Neural cell (in vitro differentiated cells): ENCODE data around the gene TPI1. TPM values are rescaled to one million over a fixed set of nuclear protein-coding genes. Genes with fewer than 3 reads are reported as not detected.
"Not testable (repeated sequence)": the region's sequence is repeated elsewhere in the genome, so short reads cannot be mapped to it uniquely, and the experiment has no call there.

Experiments
- H2AFZ ChIP-seq: fragments of 200-600, 300-800 bp; sonication (generic), shearing (Covaris generic); 2 replicates; pipeline ENCODE4 v1.6.0; 2014; ENCODE audit warnings: low read depth, mild to moderate bottlenecking, antibody characterized with exemption, low read length, moderate library complexity
- H3F3A ChIP-seq: fragments of 200-600 bp; shearing (Covaris generic); 2 replicates; pipeline ENCODE4 v1.6.1; 2016; ENCODE audit warnings: mild to moderate bottlenecking, moderate library complexity, mixed read lengths, antibody characterized with exemption, low read length; ENCODE audit not compliant: insufficient read depth, poor library complexity, severe bottlenecking
- H3K27ac ChIP-seq: fragments of 200-600, 300-800 bp; sonication (generic), shearing (Covaris generic); 2 replicates; pipeline ENCODE4 v1.5.1; 2014; ENCODE audit warnings: mild to moderate bottlenecking, low read length, moderate library complexity
- H3K27me3 ChIP-seq: fragments of 300-800, 200-600 bp; sonication (generic), shearing (Covaris generic); 2 replicates; pipeline ENCODE4 v1.6.0; 2014; ENCODE audit warnings: mild to moderate bottlenecking, low read depth, low read length, moderate library complexity; ENCODE audit not compliant: insufficient read depth
- H3K36me3 ChIP-seq: fragments of 300-800, 200-600 bp; sonication (generic), shearing (Covaris generic); 2 replicates; pipeline ENCODE4 v1.5.1; 2014; ENCODE audit warnings: mild to moderate bottlenecking, antibody characterized with exemption, low read length, moderate library complexity; ENCODE audit not compliant: insufficient read depth
- H3K4me2 ChIP-seq: fragments of 300-800, 200-600 bp; sonication (generic), shearing (Covaris generic); 2 replicates; pipeline ENCODE4 v1.6.0; 2014; ENCODE audit warnings: mild to moderate bottlenecking, low read length
- H3K4me3 ChIP-seq: fragments of 300-800, 200-600 bp; sonication (generic), shearing (Covaris generic); 2 replicates; pipeline ENCODE4 v1.5.1; 2014; ENCODE audit warnings: mild to moderate bottlenecking, low read length, moderate library complexity
- H3K79me2 ChIP-seq: fragments of 200-600 bp; shearing (Covaris generic); replicated peaks from 2 replicates; pipeline ENCODE4 v1.6.0; 2014; ENCODE audit warnings: mild to moderate bottlenecking, low read length, moderate library complexity; ENCODE audit not compliant: insufficient read depth
- H3K9ac ChIP-seq: fragments of 300-800, 200-600 bp; sonication (generic), shearing (Covaris generic); 2 replicates; pipeline ENCODE4 v1.6.1; 2016; ENCODE audit warnings: mild to moderate bottlenecking, low read length, mixed read lengths
- H3K9me2 ChIP-seq: fragments of 200-600 bp; shearing (Covaris generic); 2 replicates; pipeline ENCODE4 v1.6.1; 2016; ENCODE audit warnings: mild to moderate bottlenecking, low read length, mixed read lengths; ENCODE audit not compliant: insufficient read depth
- H3K9me3 ChIP-seq: fragments of 200-600, 300-800 bp; sonication (generic), shearing (Covaris generic); 2 replicates; pipeline ENCODE4 v1.6.1; 2016; ENCODE audit warnings: mild to moderate bottlenecking, mixed run types, low read length, moderate library complexity, mixed read lengths
- H4K20me1 ChIP-seq: fragments of 200-600 bp; shearing (Covaris generic); 2 replicates; pipeline ENCODE4 v1.6.1; 2016; ENCODE audit warnings: mild to moderate bottlenecking, mixed run types; ENCODE audit not compliant: insufficient read depth
- EP300 ChIP-seq: fragments of 450-650 bp; conservative IDR thresholded peaks from 2 replicates; pipeline ENCODE4 v1.6.1; 2014; ENCODE audit warnings: antibody characterized with exemption, mild to moderate bottlenecking, moderate library complexity; ENCODE audit not compliant: poor library complexity, severe bottlenecking
- EZH2 ChIP-seq: fragments of 200-600, 300-800 bp; shearing (Covaris generic), sonication (generic); IDR thresholded peaks from 2 replicates; pipeline ENCODE4 v1.6.1; 2014; ENCODE audit warnings: antibody characterized with exemption, low read length, borderline replicate concordance, mild to moderate bottlenecking; ENCODE audit not compliant: insufficient read depth, poor library complexity, severe bottlenecking
- MXI1 ChIP-seq: fragments of 450-650 bp; conservative IDR thresholded peaks from 2 replicates; pipeline ENCODE4 v1.6.1; 2014; ENCODE audit warnings: antibody characterized with exemption, mild to moderate bottlenecking; ENCODE audit not compliant: poor library complexity, severe bottlenecking
- POLR2AphosphoS5 ChIP-seq: IDR thresholded peaks from 2 replicates; pipeline ENCODE4 v1.6.1; 2012
- RAD21 ChIP-seq: fragments of 450-650 bp; conservative IDR thresholded peaks from 2 replicates; pipeline ENCODE4 v1.6.1; 2014; ENCODE audit warnings: antibody characterized with exemption, mild to moderate bottlenecking, moderate library complexity
- SMC3 ChIP-seq: fragments of 450-650 bp; conservative IDR thresholded peaks from 2 replicates; pipeline ENCODE4 v1.6.1; 2014; ENCODE audit warnings: antibody characterized with exemption, mild to moderate bottlenecking, moderate library complexity; ENCODE audit not compliant: poor library complexity
- TAF1 ChIP-seq: IDR thresholded peaks from 2 replicates; pipeline ENCODE4 v1.6.1; 2012; ENCODE audit warnings: low read depth
- polyA plus RNA-seq: library from polyadenylated mRNA; depleted of rRNA; stranded (reverse); fragments of >200 nt; gene quantifications from 2 replicates; pipeline ENCODE4 v1.2.3, GENCODE V29; 2014
- TF ChIP-seq, protein P1 (sequence below): IDR thresholded peaks from 2 replicates; pipeline ENCODE4 v1.6.1; 2012; ENCODE audit warnings: borderline replicate concordance
- TF ChIP-seq, protein P2 (sequence below): fragments of 450-650 bp; IDR thresholded peaks from 2 replicates; pipeline ENCODE4 v1.5.1; 2014; ENCODE audit warnings: antibody characterized with exemption, mild to moderate bottlenecking, moderate library complexity; ENCODE audit not compliant: poor library complexity, severe bottlenecking

Gene TPI1
- polyA plus RNA-seq, 1 donor from 2014 or later = 288 TPM

DNA sequence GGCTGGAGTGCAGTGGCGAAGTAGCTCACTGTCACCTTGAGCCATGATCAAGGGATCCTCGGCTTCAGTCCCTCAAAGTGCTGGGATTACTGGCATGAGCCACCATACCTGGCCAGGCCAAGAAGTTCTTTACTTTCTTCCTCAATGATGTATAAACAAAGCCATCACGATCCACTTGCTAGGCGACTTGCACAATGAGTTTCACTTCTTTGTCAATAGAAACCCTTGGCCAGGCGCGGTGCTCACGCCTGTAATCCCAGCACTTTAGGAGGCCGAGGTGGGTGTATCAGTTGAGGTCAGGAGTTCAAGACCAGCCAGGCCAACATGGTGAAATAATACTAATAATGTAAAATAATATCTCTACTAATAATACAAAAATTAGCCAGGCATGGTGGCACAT, 20.1 kb downstream of the TPI1 start:
- H3F3A ChIP-seq = no peaks in the 10 kb centered on the region
- no peak overlapping the region for H3K4me3 ChIP-seq
- no peaks in the 10 kb centered on the region for H3K9me3 ChIP-seq
- H3K27me3 ChIP-seq = no peaks in the 10 kb centered on the region
- H2AFZ ChIP-seq = no peak overlapping the region
- H4K20me1 ChIP-seq = no peaks in the 10 kb centered on the region
- no peaks in the 10 kb centered on the region for H3K79me2 ChIP-seq
- H3K9ac ChIP-seq = no peak overlapping the region
- H3K27ac ChIP-seq = no peak overlapping the region
- H3K36me3 ChIP-seq = no peaks in the 10 kb centered on the region
- H3K4me2 ChIP-seq = no peak overlapping the region
- TF ChIP-seq, protein P1, sequence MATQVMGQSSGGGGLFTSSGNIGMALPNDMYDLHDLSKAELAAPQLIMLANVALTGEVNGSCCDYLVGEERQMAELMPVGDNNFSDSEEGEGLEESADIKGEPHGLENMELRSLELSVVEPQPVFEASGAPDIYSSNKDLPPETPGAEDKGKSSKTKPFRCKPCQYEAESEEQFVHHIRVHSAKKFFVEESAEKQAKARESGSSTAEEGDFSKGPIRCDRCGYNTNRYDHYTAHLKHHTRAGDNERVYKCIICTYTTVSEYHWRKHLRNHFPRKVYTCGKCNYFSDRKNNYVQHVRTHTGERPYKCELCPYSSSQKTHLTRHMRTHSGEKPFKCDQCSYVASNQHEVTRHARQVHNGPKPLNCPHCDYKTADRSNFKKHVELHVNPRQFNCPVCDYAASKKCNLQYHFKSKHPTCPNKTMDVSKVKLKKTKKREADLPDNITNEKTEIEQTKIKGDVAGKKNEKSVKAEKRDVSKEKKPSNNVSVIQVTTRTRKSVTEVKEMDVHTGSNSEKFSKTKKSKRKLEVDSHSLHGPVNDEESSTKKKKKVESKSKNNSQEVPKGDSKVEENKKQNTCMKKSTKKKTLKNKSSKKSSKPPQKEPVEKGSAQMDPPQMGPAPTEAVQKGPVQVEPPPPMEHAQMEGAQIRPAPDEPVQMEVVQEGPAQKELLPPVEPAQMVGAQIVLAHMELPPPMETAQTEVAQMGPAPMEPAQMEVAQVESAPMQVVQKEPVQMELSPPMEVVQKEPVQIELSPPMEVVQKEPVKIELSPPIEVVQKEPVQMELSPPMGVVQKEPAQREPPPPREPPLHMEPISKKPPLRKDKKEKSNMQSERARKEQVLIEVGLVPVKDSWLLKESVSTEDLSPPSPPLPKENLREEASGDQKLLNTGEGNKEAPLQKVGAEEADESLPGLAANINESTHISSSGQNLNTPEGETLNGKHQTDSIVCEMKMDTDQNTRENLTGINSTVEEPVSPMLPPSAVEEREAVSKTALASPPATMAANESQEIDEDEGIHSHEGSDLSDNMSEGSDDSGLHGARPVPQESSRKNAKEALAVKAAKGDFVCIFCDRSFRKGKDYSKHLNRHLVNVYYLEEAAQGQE = no peak
- TF ChIP-seq EP300 (no peak), POLR2AphosphoS5 (no peak), MXI1 (no peak), EZH2 (no peak), SMC3 (no peak), TAF1 (no peak), RAD21 (no peak)
- TF ChIP-seq, protein P2, sequence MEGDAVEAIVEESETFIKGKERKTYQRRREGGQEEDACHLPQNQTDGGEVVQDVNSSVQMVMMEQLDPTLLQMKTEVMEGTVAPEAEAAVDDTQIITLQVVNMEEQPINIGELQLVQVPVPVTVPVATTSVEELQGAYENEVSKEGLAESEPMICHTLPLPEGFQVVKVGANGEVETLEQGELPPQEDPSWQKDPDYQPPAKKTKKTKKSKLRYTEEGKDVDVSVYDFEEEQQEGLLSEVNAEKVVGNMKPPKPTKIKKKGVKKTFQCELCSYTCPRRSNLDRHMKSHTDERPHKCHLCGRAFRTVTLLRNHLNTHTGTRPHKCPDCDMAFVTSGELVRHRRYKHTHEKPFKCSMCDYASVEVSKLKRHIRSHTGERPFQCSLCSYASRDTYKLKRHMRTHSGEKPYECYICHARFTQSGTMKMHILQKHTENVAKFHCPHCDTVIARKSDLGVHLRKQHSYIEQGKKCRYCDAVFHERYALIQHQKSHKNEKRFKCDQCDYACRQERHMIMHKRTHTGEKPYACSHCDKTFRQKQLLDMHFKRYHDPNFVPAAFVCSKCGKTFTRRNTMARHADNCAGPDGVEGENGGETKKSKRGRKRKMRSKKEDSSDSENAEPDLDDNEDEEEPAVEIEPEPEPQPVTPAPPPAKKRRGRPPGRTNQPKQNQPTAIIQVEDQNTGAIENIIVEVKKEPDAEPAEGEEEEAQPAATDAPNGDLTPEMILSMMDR = no peak
- no peaks in the 10 kb centered on the region for H3K9me2 ChIP-seq

DNA sequence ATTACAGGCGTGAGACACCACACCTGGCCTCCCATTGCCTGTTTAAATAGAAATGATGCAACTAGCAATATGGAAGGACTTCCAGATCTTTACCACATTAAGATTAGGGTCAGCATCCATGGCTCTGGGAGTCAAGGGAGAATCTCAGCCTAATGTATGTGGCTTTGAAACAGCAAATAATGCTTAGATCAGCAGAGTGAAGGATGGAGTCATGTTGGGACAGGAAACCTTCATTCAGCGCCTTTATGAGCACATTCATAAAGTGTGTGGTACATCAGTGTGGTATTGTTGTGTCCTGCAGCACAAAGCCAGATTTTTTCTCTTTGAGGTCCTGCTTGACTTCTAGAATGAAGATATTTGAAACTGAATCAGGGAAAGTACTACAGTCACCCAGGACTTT, 21.0 kb downstream of the TPI1 start:
- Histone ChIP-seq H3K79me2 (no peaks in the 10 kb centered on the region), H3K9me2 (no peaks in the 10 kb centered on the region), H3K36me3 (no peaks in the 10 kb centered on the region), H2AFZ (no peak overlapping the region), H3K27me3 (no peaks in the 10 kb centered on the region), H4K20me1 (no peaks in the 10 kb centered on the region), H3K9me3 (no peaks in the 10 kb centered on the region), H3F3A (no peaks in the 10 kb centered on the region), H3K4me2 (no peak overlapping the region), H3K9ac (no peak overlapping the region), H3K27ac (no peak overlapping the region), H3K4me3 (no peak overlapping the region)
- TF ChIP-seq, protein P1 = no peak
- TF ChIP-seq SMC3 = no peak
- no peak for TF ChIP-seq EZH2
- no peak for TF ChIP-seq RAD21
- TF ChIP-seq EP300 = no peak
- TF ChIP-seq, protein P2 = no peak
- TF ChIP-seq MXI1 = no peak
- TF ChIP-seq POLR2AphosphoS5 = no peak
- TF ChIP-seq TAF1 = no peak

DNA sequence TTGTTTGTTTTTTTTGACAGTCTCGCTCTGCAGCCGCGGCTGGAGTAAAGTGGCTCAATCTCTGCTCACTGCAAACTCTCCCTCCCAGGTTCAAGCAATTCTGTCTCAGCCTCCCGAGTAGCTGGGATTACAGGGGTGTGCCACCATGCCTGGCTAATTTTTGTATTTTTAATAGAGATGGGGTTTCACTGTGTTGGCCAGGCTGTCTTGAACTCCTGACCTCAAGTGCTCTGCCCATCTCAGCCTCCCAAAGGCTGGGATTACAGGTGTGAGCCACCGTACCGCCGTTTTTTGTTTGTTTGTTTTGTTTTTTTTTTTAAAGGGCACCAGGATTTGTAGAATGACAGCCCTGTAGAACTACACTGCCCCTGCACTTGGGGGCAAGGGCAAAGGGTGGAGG, 21.5 kb downstream of the TPI1 start:
- not testable (repeated sequence) for H3K36me3 ChIP-seq, H2AFZ ChIP-seq, H3K4me2 ChIP-seq, H3K9me3 ChIP-seq, H3K79me2 ChIP-seq, H4K20me1 ChIP-seq, H3K9ac ChIP-seq, H3K4me3 ChIP-seq, H3K27me3 ChIP-seq, H3K27ac ChIP-seq, H3K9me2 ChIP-seq, H3F3A ChIP-seq
